A549 (cell line): ENCODE results near the gene FAS.

Experiments
- CHD4 ChIP-seq: fragments of 200-600 bp; sonication (generic); IDR thresholded peaks from 2 replicates; pipeline ENCODE4 v1.6.1; 2016; ENCODE audit warnings: antibody characterized with exemption, mild to moderate bottlenecking, borderline replicate concordance
- RFX5 ChIP-seq: fragments of 450-650 bp; IDR thresholded peaks from 2 replicates; pipeline ENCODE4 v1.7.1; 2014; ENCODE audit warnings: antibody characterized with exemption, mild to moderate bottlenecking, moderate library complexity
- RNF2 ChIP-seq: fragments of 200-600 bp; sonication (generic); IDR thresholded peaks from 2 replicates; pipeline ENCODE4 v1.6.1; 2016; ENCODE audit warnings: low read depth, mild to moderate bottlenecking, antibody characterized with exemption, moderate library complexity, borderline replicate concordance

GRCh38 chr10:89062861-89063260 lies 72.3 kb downstream of the FAS start:
- TF ChIP-seq RNF2 (no peak), RFX5 (no peak), CHD4 (no peak)
